Measurements from ENCODE around the gene CEACAM19.
"Not testable (repeated sequence)": the region's sequence is repeated elsewhere in the genome, so short reads cannot be mapped to it uniquely, and the experiment has no call there.

CEACAM19 gene

DNA sequence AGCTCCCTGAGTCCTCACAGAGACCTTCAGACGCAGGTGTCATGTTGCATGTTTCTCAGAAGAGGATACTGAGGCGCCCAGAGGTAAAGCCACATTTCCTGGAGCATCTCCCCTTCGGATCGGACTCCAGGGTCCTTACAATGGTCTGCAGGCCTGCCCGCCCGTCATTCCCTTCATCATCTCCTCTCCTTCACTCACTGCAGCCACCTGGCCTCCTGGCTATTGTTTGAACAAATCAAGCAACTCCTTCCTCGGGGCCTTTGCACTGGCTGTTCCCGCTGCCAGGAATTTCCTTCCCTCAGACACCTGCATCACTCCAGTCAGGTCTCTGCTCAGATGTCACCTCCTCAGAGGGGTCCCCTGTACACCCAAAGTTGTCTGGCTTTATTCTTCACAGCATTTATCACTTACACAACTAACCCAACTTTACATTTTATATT, 48.0 kb downstream of the CEACAM19 start:
- no peak for DNase-seq (ENCODE audit: low spot score)
- TF ChIP-seq CTCF (IDR thresholded peaks at IDR 0.05) = no peak
- peak overlapping the region in 1 of 2 donors; percentile 84 for H3K27ac ChIP-seq
- H3K4me3 ChIP-seq = no peak overlapping the region

- not testable (repeated sequence) for DNase-seq (ENCODE audit: low spot score)
Measured at GRCh38 chr19:44720396-44720795, 49.1 kb downstream of the CEACAM19 start.

DNA sequence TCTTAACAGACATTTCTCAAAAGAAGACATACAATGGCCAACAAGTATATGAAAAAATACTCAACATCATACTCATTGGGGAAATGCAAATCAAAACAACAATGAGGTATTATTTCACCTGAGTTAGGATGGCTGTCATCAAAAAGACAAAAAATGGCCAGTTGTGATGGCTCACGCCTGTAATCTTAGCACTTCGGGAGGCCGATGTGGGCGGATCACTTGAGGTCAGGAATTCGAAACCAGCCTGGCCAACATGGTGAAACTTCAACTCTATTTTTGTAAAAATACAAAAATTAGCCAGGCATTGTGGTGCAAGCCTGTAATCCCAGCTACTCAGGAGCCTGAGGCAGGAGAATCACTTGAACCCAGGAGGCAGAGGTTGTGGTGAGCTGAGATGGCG, 49.7 kb downstream of the CEACAM19 start:
- TF ChIP-seq CTCF (IDR thresholded peaks at IDR 0.05) = no peak
- Histone ChIP-seq H3K27ac (peak overlapping the region in 1 of 2 donors; percentile 41), H3K4me3 (no peak overlapping the region)
- no peak for DNase-seq (ENCODE audit: low spot score)

More at GRCh38 chr19:44720396-44720795, 49.1 kb downstream of the CEACAM19 start:
- H3K27ac ChIP-seq = peak overlapping the region in 1 of 2 donors; percentile 41
- not testable (repeated sequence) for H3K4me3 ChIP-seq

DNA sequence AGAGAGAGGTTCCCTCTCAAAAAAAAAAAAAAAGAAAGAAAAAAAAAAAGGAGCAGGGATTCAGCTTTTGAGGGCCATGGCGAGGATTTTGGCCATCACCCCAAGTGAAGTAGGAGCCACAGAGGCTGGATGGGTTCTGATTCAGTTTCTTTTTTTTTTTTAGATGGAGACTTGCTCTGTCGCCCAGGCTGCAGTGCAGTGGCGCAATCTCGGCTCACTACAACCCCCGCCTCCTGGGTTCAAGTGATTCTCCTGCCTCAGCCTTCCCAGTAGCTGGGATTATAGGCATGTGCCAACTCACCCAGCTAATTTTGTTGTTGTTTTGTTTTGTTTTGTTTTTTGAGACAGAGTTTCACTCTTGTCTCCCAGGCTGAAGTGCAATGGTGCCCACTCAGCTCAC, 50.1 kb downstream of the CEACAM19 start:
- H3K27ac ChIP-seq; DNase-seq (ENCODE audit: low spot score); H3K4me3 ChIP-seq: not testable (repeated sequence)

DNA sequence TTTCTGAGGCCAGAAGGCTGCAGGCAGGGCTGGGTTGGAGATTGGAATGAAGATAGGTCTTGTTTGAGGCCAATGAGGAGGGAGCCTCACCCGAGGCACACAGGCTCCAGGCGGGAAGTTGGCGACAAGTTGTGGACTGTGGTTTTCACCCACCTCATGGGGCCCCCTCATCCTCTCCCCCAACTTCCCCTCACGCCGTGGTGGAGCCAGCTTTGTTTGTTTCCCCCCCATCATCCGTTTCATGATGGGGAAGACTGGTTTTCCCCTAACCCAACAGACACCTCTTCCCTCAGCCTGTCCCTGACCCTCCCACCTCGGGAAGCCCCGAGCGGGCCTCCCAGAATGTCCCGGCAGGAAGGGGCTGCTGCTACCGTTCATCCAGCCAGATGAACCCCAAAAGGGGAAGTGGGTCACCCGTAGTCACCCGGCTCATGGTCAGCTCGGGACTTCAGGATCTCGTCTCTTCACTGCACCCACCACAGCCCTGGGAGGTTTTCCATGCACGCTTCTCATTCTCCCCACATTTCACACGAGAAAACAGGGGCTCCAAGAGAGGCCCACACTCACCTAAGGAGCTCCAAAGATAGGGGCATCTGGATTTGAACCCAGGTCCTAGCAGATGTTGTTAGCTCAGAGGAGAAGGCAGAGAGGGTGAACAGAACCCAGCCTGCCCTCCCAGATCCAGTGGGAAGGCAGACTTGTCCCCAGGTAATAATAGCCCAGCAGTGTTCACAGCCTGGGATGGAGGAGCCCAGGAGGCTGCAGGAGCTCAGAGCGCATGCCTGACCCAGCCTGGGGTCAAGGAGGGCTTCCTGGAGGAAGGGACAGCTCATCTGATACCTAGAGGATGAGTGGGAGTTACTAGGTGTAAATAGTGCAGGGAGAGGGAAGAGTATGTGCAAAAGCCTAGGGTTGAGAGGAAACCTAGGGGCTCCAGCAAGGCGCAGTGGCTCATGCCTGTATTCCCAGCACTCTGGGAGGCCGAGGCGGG, 51.1 kb downstream of the CEACAM19 start:
- Histone ChIP-seq H3K4me3 (no peak overlapping the region), H3K27ac (peak overlapping the region in 1 of 2 donors; percentile 32)
- no peak for DNase-seq (ENCODE audit: low spot score)
- TF ChIP-seq CTCF (IDR thresholded peaks at IDR 0.05) = no peak

DNA sequence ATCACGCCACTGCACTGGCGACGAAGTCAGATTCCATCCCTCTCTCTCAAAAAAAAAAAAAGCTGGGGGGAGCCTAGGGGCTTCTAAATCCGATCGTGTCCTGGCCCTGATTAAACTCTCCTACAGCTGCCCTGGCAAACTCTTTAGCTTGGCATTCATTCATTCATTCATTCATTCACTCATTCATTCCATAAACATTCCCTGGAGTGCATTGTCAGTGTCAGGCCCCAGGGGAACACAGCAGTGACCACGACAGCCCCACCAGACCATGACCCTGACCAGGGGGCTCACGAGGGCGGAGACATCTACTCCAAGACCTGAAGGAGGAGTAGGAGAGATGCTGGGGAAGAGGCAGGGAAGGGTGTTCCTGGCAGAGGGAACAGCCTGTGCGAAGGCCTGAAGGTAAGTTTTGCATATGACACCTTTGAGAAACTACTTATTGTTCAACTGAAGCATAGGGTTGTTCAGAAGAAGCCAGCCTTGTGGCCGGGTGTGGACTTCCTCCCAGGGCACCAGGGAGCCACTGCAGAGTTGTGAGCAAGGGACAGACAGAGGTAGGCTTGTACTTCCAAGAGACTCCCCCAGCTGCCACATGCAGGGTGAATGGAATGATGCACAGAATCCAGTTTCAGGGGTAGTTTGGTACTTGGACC, 52.1 kb downstream of the CEACAM19 start:
- TF ChIP-seq CTCF (IDR thresholded peaks at IDR 0.05) = no peak
- H3K27ac ChIP-seq = no peak overlapping the region
- no peak for DNase-seq (ENCODE audit: low spot score)
- no peak overlapping the region for H3K4me3 ChIP-seq

- Histone ChIP-seq H3K4me3 (no peak overlapping the region), H3K27ac (no peak overlapping the region)
- TF ChIP-seq CTCF (IDR thresholded peaks at IDR 0.05) = peak; percentile 99
- peak; percentile 89 for DNase-seq (ENCODE audit: low spot score)
Measured at GRCh38 chr19:44723952-44724319, 52.7 kb downstream of the CEACAM19 start.

DNA sequence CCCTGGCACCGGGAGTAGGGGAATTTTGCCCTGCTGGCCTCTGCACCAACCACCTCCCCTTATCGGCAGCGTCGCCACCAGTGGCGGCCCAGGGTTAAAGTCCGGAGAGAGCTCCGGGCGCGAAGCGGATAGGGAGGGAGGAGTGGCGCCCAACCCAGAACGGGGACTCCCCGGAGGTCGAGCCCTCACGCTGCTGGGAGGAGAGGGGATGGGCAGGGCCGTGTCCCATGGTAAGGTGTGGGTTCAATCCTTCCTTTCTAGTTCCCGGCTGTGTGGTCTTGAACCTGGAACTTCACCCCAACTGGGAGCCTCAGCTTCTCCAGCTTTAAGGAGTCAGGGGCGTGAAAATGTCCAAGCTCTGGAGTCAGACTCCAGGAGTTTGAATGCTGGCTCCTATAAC, 54.0 kb downstream of the CEACAM19 start:
- DNase-seq (ENCODE audit: low spot score) = no peak
- TF ChIP-seq CTCF (IDR thresholded peaks at IDR 0.05) = no peak
- Histone ChIP-seq H3K4me3 (peak overlapping the region; percentile 22), H3K27ac (no peak overlapping the region)
